ENCODE results near the gene CDKAL1.

The CDKAL1 gene

DNA sequence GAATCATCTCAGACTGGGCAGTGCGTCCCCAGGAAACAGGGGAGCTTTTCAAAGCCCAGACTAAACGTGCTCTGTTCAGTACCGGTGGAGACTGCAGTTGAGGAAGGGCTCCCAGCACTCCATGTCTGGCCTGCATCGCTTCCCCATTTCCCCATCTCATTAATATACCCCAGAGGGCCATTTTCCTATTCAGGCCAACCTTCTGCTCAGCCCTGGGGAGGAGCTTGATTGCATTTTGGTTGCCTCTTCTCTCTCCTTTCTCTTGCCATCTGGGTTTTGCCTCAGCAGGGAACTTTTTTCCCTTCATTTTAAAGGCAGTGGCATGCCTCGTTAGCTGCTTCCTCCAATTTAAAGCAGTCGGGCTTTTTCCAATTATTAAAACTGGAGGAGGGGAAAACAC lies 665.0 kb downstream of the CDKAL1 start:
- DNase-seq, result no peak

DNA sequence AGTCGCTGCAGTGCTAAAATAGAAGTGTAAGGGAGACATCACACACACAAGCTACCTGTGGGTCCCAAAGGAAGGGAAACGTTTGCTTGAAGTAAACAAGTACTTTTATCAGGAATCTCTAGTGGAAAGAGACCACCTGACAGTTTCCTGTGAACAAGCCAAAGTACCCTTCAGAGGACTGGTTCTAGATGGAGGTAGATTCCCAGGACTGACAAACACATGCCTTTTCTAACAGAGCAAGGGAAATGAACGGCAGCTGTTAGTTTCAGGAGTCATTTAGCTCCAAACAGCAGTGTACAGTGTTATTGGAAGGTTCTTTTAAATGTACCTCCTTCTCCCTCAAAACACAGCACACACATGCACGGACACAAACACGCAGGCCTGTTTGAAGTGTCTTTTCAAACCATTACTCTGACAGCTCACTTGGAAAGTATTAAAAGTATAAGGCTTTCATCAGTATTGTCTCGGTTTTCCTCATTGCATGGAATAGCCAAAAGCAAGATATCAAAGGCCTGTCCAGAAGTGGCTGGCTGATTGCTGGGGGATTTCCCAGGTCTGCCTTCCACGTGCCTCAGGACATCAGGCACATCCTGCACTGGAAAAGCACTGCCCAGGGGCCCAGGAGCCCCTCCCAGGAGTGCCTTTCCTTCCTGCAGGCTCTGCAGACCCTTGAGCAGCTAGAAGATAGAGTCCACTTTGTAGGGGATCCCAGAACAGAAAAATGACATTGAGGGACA lies 666.0 kb downstream of the CDKAL1 start:
- no peak for DNase-seq

DNA sequence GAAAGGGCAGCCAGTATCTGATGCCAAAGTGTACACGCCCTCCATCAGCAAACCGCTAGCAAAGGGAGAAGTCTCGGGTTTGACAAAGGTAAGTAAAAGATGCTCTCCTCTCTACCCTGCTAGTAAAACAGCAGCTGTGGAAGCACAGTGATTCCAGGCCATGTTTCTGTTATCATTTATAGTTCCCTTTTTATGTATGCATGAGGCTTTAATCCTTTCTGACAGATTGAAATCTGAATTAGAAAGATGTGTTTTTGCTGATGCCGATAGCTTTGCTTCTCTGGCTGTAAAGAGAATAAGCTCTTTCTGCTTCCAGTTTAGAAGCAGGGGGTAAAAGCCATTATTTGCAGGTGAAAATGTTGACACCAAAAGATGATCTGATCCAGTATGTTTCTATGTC lies 666.9 kb downstream of the CDKAL1 start:
- no peak for DNase-seq

DNA sequence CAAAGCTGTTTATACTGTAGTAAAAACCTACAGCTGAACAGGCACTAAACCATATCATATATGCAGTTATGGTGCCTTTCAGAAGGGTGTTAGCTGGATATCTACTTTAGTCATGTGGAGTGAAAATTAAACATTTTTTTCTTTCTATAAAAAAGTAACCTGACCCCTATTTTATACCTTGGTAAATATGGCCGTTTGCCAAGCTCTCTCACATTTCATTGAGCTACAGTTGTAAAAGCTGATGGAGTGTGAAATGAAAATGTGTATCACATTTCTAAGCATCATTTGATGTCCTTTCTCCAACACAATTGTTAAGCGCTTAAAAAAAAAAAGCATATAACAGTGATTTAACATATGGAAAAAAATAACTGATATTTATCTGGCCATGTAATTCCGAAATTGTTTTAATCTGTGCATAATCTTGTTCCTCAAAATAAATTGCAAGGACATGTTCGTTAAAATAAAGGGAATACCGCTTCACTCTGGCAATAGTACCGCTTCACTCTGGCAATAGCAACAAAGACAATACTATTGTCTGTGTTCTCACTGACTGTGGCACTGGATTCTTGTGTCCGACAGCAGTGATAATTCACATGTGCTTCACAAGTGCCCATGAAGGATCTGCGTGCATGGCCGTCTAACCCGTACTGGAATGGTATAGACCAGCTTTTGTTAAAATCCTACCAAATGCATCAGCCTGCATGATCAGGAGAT lies 667.5 kb downstream of the CDKAL1 start:
- no peak for DNase-seq

DNA sequence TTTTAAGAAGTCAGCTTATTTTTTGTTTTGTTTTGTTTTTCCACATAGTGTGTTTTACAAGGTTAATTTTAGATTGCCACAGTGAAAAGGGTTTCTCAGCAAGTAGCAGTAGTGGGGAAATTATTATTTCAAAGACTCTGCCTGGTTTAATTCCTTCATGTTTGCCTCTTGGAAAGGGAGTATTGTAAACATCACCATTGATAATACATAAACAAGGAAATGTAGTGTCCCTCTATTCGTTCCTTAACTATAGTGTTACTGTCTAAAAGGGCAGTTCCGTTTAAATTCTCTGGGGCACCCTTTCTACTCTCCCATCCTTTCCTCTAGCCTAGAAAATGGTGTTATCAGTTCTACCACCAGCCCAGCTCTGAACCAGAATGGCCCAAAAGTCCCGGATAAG lies 668.3 kb downstream of the CDKAL1 start:
- no peak for DNase-seq

DNA sequence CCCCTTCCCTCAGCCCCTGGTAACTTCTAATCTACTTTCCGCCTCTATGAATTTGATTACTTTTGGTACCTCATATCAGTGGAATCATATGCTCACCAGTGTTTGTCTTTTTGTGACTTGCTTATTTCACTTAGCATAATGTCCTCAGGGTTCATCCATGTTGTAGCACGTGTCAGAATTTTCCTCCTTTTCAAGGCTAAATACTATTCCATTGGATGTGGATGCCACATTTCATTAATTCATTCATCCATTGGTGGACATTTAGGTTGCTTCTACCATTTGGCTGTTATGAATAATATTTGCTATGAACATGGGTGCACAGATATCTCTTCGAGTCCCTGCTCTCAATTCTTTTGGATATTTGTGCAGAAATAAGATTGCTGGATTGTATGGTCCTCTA lies 670.7 kb downstream of the CDKAL1 start:
- DNase-seq, result no peak

DNA sequence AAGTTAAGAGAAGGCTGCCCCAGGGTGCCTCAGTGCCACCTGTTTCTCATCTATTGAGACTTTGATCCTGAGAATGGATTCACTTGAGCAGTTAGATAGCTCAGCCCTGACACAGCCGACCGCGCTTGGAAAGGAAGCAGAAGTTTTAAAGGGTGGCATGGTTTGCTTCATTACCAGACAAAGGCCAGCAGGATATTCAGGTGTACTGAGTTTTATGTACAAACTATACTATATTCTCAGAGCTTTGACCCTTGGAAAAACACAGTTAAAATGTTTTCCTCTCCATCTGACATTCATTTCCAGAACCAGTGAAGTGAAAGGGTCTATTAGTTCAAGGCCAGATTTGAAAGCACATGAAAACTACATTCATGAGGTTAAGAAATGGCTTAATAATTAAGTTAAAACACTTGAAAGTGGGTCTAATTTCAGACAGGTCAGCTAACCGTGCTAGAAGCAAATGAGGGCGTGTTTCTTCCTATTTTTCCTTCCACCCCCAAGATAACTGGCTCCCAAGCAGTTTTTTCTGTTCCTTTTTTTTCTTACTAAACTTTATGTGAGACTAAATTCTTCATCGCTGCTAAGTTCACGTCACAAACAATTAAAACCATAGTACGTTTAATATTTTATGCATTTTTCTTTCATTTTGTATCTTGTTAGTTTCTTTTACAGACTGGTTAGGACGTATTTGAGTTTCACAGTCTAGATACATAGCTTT lies 674.0 kb downstream of the CDKAL1 start:
- no peak for DNase-seq

DNA sequence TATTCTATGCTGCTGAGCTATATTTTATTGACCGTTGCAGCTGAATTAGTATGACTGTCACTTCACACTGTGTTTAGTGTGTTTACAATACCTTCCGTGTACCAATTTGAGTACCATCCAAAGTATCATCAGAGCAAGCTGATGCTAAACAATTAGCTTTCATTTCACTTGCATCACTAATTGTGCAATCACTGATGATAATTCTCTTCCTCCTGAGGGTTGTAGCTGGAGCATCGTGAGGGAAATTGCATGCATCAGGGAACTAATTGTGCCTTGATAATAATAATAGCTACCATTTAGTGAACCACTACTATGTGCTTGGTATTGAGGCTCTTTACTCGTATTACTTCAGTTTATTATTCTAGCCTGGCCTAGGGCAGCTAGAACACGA lies 674.5 kb downstream of the CDKAL1 start:
- DNase-seq, result no peak

DNA sequence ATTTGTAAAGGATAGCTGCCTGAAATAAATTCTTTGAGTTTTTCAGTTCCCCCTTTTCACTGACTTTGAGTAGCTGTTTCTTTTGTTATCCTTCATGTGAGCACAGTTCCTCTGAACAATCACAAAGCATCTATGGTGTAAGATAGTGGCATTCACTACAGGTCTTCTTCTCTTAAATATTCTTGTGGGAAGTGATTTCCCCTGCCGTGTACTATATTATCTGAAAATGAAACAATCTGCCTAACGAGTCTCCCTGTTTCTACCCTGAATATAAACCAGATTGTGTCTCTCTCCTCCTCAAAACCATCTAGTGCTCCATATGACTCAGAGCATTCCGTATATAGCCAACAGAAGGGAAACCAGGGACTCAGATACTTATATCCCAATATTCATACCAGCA lies 679.2 kb downstream of the CDKAL1 start:
- DNase-seq, result no peak

DNA sequence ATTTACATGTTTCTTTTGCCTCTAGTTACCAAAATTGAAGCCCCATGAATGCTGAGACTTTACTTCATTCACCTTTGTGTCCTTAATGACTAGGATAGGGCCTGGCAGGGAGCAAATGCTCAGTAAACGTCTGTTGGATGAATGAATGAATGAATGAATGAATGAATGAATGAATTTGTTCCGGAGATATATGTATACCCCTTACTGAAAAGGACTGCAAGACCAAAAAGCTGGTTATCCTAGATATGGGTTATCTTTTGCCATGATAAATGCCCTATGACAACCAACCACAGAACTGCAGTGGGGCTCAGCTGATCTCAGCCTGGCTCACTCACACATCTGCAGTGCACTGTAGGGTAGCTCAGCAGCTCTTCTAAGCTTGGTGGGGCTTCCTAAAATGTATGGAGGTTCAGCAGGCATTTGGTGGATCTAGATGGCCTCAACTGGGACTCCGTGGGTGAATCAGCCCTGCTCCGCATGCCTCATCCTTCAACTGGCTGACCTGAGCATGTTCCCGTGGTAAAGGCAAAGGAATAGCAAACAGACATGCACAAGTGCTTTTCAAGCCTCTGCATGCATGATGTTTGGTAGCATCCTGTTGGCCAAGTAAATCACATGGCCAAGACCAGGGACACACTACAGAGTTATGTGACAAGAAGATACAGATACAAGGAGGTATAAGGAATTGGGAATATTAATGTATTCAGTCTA lies 680.6 kb downstream of the CDKAL1 start:
- no peak for DNase-seq

DNA sequence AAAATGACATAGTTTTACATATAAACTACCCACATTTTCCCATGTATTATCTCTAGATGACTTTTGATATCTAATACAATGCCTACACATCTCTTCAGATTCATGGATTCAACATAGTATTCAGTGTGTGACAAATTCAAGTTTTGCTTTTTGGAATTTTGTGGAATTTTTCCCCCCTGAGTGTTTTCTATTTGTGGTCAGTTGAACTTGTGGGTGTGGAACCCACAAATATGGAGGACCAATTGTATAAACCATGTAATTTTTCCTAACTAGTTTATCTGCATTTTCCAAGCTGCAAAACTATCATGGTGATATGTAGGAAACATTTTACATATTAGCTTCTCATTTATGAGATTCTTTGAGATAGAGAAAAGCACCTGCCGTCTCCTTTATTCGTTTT lies 685.0 kb downstream of the CDKAL1 start:
- no peak for DNase-seq

DNA sequence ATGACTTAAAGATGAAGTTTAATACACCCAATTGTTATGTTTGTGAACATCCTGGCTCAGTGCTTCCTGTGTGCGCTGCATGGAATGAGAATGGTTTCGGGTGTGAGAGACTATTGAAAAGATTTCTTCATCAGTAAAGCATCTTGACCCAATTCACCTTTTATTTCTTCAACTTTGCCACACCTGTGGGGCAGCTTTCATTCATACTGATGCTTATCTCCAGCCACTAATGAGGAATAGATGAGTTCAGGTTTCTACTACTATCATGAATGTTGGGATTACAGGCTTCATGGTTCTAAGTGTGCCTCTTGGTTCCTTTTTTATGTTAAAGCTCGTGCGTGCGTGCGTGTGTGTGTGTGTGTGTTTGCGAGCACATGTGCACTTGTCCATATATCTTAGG lies 685.6 kb downstream of the CDKAL1 start:
- no peak for DNase-seq

DNA sequence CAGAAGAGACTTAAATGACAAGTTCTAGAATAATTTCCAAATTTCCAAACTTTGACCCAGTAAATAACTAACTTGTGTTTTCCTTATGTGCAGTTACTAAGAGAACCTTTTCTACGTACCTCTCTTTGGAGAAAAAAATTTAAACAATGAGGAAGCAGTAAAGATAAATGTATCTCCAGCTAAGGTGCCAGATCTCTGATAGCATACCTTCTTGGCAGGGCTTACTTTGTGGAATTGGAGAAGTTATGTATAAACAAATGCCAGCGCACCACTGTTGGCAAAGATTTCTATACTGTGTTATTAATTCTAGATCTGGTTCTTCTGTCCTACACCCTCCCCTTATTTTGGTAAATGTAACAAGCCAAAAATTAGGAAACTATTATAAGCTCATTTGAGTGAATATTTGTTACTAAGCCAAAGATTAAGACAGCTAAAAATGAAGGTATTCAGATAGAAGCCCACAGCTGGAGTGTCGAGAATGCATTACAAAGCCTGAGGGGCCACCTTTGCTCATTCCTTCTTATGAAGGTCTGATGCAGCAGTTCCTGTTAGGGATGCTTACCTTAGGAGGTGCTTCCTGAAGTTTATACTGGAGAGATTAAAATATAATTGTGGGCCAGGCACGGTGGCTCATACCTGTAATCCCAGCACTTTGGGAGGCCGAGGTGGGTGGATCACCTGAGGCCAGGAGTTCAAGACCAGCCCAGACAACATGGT lies 686.2 kb downstream of the CDKAL1 start:
- no peak for DNase-seq

DNA sequence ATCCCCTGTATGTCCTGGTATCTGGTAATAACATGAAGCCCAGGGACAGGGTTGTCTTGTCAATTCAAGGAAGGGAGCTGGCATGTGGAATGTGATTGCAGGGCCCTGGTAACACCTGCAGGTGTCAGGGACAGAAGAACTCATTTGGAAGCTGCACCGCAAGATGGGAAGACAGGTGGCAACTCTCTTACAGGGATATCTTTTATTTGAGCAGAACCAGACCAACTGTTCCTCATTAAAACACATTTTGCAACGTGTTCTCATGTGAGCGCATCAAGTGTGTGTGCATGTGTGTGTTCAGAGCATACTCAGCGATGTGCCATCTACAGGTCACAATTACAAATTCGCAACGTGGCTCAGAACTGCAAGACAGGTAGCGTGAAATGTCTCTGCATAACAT lies 688.4 kb downstream of the CDKAL1 start:
- DNase-seq, result no peak

DNA sequence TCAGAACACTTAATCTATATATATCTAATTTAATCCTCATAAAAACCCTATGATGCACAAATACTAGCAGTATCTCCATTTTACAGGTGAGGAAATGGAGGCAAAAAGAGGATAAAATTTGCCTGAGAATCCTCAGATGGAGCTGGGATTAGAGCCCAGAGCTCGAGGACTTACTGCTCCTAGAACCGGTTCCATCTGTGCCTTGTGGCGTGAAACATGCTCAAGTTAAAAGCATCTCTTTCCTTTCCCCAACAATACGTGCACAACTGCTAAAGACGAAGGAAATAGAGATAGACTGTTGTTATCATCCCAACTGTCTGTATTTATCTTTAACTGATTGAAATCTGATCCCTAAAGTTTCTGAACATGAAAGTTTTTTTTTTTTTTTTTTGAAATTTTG lies 691.7 kb downstream of the CDKAL1 start:
- no peak for DNase-seq

DNA sequence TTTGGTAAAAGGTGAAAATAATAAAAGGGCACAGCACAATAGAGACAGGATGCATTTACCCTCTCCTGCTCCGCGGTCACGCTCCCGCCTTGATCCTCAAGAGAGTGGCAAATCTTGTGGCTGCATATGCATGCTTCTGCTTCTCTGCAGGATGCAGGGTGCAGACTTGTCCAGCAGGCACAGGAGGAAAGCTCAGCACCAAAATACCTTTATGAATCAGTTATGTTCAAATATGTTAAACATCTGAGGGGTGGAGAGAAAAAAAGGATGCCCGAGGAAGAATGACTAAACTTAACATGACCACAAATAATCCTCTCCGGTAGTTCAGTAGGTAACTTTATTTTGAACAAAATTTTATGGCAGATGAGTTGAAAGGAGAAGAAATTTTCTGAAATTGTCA lies 693.2 kb downstream of the CDKAL1 start:
- no peak for DNase-seq

DNA sequence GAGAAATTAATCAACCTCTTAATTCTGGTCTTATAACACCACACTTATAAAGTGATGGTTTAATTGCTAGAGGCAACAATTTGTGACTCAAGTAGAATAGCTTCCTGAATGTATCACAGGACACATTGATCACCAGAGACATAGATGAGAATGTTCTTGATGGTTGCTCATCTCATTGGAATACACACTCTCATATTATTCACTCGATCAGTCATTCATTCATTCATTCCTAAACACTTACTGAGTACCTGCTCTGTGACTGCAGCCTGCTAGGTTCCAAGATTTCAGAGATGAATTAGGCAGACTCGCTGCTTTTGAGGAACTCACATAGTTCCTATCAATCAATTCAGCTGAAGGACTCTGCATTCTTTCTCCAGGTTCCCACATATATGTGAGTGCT lies 694.2 kb downstream of the CDKAL1 start:
- DNase-seq, result no peak

DNA sequence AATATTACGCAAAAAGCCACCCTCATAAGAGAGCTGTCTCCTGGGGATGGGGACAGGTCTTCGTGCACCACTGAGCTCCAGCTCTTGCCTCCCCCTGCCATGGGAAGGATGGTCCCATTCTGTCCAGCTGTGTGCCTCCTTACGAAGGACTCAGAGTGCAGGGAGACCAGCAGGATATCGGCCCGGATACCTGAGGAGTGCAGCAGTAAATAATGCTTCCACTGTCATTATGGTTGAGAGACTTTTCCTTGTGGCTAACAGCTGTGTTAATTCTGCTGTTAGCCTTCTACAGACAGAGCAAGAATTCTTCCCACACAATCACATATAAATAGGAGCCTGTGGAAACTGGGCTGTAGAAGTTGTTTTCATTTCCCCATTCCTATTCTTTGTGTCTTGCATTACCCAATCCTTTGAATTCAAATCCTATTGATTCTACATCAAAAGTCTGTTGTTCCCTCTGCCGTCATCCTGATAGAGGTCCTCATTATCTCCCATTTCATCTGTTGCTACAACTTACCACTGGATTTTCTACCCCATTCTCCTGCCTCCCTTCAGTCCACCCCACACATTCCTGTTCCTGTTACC lies 694.7 kb downstream of the CDKAL1 start:
- DNase-seq, result no peak

DNA sequence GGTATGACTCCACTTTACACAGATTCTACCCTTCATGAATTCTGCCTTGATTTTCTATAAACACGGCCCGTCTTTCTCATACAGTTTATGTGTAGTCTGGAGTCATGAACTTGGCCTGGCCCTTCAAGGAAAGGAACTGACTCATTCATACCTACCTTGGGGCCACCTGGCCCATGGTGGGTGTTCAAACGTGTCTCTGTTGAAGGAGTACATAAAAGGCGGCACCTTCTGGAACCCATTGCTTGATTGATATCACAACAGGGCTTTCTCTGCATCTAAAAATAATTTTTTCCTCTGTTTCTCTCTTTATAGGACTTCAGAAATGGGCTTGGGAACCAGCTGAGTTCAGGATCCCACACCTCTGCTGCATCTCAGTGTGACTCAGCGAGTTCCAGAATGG lies 696.3 kb downstream of the CDKAL1 start:
- no peak for DNase-seq

DNA sequence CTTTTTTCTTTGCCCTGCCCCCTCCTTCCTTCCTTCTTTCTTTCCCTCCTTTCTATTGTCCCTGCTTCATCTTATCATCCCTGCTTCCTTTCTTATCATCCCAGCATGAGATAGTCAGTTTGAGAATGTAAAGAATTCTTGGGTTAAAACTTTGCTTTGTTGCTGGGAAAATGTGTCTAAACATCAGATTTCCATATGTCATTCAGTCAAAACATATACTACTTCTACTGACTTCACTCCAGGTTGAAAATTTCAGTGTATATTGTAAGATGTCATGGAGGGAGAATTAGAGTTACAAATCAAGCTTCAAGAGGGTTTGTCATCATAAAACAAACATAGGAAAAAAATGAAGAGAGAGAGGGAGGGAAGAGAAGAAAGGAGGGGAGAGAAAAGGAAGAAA lies 700.9 kb downstream of the CDKAL1 start:
- DNase-seq, result no peak

DNA sequence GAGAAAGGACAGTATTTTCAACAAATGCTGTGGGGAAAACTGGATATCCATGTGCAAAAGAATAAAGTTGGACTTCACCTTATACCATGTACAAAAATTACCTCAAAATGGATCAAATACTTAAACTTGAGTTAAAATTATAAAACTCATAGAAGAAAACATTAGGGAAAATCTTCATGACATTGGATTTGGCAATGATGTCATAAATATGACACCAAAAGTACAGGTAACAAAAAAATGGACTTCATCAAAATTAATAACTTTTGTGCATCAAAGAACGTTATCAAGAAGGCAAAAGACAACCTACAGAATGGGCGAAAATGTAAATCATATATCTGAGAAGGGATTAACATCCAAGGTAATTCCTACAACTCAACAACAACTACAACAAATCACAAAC lies 704.0 kb downstream of the CDKAL1 start:
- DNase-seq, result no peak

DNA sequence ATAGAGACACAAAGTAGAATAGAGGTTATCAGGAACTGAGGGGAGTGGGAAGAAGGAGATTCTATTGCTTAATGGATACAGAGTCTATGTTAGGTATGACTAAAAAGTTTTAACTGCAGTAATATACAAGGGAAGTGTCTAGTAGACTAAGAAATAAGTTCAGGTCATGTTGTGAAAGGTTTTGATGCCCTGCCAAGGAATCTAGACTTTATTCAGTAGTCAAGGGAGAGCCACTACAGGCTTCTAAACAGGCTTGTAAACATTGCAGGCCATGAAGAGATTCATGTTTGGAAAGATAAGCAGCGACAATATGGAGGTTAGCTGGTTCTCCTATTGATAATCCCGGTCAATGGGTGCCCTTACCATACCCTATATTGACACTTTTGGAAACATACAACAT lies 706.5 kb downstream of the CDKAL1 start:
- DNase-seq, result no peak

Measured in activated naive CD4-positive, alpha-beta T cell (primary cell).